ENCODE measurements around the gene ZNF491.
A peak's percentile ranks its signal among the peaks of the same experiment; 100 is the strongest.
"Not testable (repeated sequence)": the region's sequence is repeated elsewhere in the genome, so short reads cannot be mapped to it uniquely, and the experiment has no call there.

ZNF491 gene

GRCh38 chr19:11821474-11822109 is 23.3 kb downstream of the ZNF491 start (continued):
- TF ChIP-seq ZNF518A (tag by site-specific recombination; conservative IDR thresholded peaks at IDR 0.05; ENCODE audit: low read depth) = no peak
- TF ChIP-seq ZNF561 (tag by site-specific recombination; IDR thresholded peaks at IDR 0.05; ENCODE audit: borderline replicate concordance) = no peak
- no peak for TF ChIP-seq ZNF146 (tag by site-specific recombination; IDR thresholded peaks at IDR 0.05)
- TF ChIP-seq KLF1 (tag by site-specific recombination; IDR thresholded peaks at IDR 0.05) = no peak

GRCh38 chr19:11828957-11829876 is 30.9 kb downstream of the ZNF491 start:
- H3K4me1 ChIP-seq (ENCODE audit: control insufficient read depth, insufficient read depth, low read length); POLR2A ChIA-PET; H3K27ac ChIP-seq (ENCODE audit: extremely low read depth, low read depth, low read length); H3K9me3 ChIP-seq (ENCODE audit: control insufficient read depth, insufficient read depth, low read depth, low read length); H3K4me3 ChIP-seq (ENCODE audit: low read depth, low read length): not testable (repeated sequence)
- CTCF ChIA-PET = interaction anchor here (0.8 to 1.5 kb wide), 2 partner anchors 31 to 51 kb away, joined by 3 read pairs; partner anchors contain the start of gene ZNF491
- H3K36me3 ChIP-seq (ENCODE audit: control insufficient read depth in 2 of 2, insufficient read depth in 1 of 2, low read length in 2 of 2) = peaks cover 0 to 49% of the 10 kb centered on the region in 2 experiments; a peak in 1 of 3 replicates

GRCh38 chr19:11832253-11832912 is 34.1 kb downstream of the ZNF491 start:
- no peak overlapping the region for H3K4me3 ChIP-seq (ENCODE audit: low read depth, low read length)
- POLR2A ChIA-PET = no interaction called here

GRCh38 chr19:11833541-11833940 is 35.2 kb downstream of the ZNF491 start:
- CTCF ChIA-PET = no interaction called here
- Histone ChIP-seq H3K4me3 (ENCODE audit: low read depth, low read length) (no peak overlapping the region), H3K36me3 (ENCODE audit: control insufficient read depth in 2 of 2, insufficient read depth in 1 of 2, low read length in 2 of 2) (peaks cover 0 to 41% of the 10 kb centered on the region in 2 experiments; a peak in 1 of 3 replicates), H3K9me3 (ENCODE audit: control insufficient read depth, insufficient read depth, low read depth, low read length) (no peaks in the 10 kb centered on the region), H3K27ac (ENCODE audit: extremely low read depth, low read depth, low read length) (no peak overlapping the region), H3K4me1 (ENCODE audit: control insufficient read depth, insufficient read depth, low read length) (no peaks in the 10 kb centered on the region)
- POLR2A ChIA-PET = no interaction called here
- no peak for TF ChIP-seq ZBTB26 (tag by site-specific recombination; optimal IDR thresholded peaks at IDR 0.05)
- TF ChIP-seq HIC1 (tag by site-specific recombination; IDR thresholded peaks at IDR 0.05) = no peak
- no peak for TF ChIP-seq ZNF274 (IDR thresholded peaks at IDR 0.05; ENCODE audit: low read length)
- peak; percentile 73; the same call in 1 of the 2 replicates for TF ChIP-seq ZNF274 (tag by site-specific recombination; IDR thresholded peaks at IDR 0.05; ENCODE audit: borderline replicate concordance)
- no peak for TF ChIP-seq ZNF837 (tag by site-specific recombination; IDR thresholded peaks at IDR 0.05)
- TF ChIP-seq SETDB1 (IDR thresholded peaks at IDR 0.05; ENCODE audit: insufficient read length, low read length) = peak; percentile 64

More at GRCh38 chr19:11832253-11832912, 34.1 kb downstream of the ZNF491 start:
- Histone ChIP-seq H3K27ac (ENCODE audit: extremely low read depth, low read depth, low read length) (no peak overlapping the region), H3K4me1 (ENCODE audit: control insufficient read depth, insufficient read depth, low read length) (no peaks in the 10 kb centered on the region), H3K9me3 (ENCODE audit: control insufficient read depth, insufficient read depth, low read depth, low read length) (no peaks in the 10 kb centered on the region), H3K36me3 (ENCODE audit: control insufficient read depth in 2 of 2, insufficient read depth in 1 of 2, low read length in 2 of 2) (peaks cover 0 to 44% of the 10 kb centered on the region in 2 experiments; a peak in 1 of 3 replicates)
- TF ChIP-seq ZNF549 (tag by site-specific recombination; IDR thresholded peaks at IDR 0.05) (no peak), SETDB1 (IDR thresholded peaks at IDR 0.05; ENCODE audit: insufficient read length, low read length) (peak; percentile 95)
- CTCF ChIA-PET = interaction anchor here (0.6 kb wide), 1 partner anchor 139 kb away, joined by 3 read pairs; no protein-coding TSS in a partner anchor
